HepG2 (cell line): Measurements from ENCODE around the gene LINS1. TPM values are rescaled to one million over a fixed set of nuclear protein-coding genes. Genes with fewer than 3 reads are reported as not detected.

ENCODE experiments used
- ATAC-seq: fragments of 200-7000 bp; cut with Tn5 transposase; 3 replicates; pipeline ENCODE4 v1.9.1; 2020; ENCODE audit warnings: mild to moderate bottlenecking, moderate library complexity
- BruUV-seq: library from RNA; stranded (reverse); fragments of 400-500 nt; replicated peaks from 2 replicates; lab custom pipeline; 2021; lab: Mats Ljungman, UMichigan
- CTCF ChIA-PET: fragments of 300-600 bp; formaldehyde crosslinking; extraction: SDS; loops from one replicate; lab custom pipeline; 2021; ENCODE audit warnings: low total read pairs, inconsistent platforms, low intra/inter-chr PET ratio; lab: Yijun Ruan, JAX
- POLR2A ChIA-PET: fragments of 350-600 bp; sonication (Branson Sonifier 250); formaldehyde crosslinking; loops from one replicate; lab custom pipeline; 2020; ENCODE audit warnings: antibody characterized with exemption, inconsistent platforms; lab: Yijun Ruan, JAX
- DNase-seq: peaks from one replicate; pipeline ENCODE4 v3.0.0-alpha.2; 2015; ENCODE audit warnings: low spot score
- FAIRE-seq: peaks from 3 replicates; lab custom pipeline; 2011; peaks lifted over from hg19 to GRCh38; lab: Jason Lieb, UNC
- H2AFZ ChIP-seq: one replicate; pipeline ENCODE4 v1.6.1; 2011; ENCODE audit warnings: low read length, inconsistent platforms
- H3K27ac ChIP-seq: fragments of 300-600 bp; 3 replicates; pipeline ENCODE4 v1.8.0; 2011; ENCODE audit warnings: mixed run types, mild to moderate bottlenecking, mixed read lengths, low read length, inconsistent platforms; ENCODE audit not compliant: insufficient read depth; ENCODE audit errors: extremely low read length
- H3K27me3 ChIP-seq, 2 experiments: fragments of 200-600 bp in 1 of 2; 2 replicates in 1 of 2; 3 replicates in 1 of 2; pipeline versions ENCODE4 v1.6.0 to v1.8.0; 2011; ENCODE audit warnings: low read length in 2 of 2, mild to moderate bottlenecking in 2 of 2, moderate library complexity in 2 of 2, inconsistent platforms in 1 of 2; ENCODE audit not compliant: insufficient read depth in 2 of 2, control insufficient read depth in 1 of 2
- H3K36me3 ChIP-seq, 2 experiments: fragments of 200-600 bp in 1 of 2; replicated peaks in 1 of 2; 2 replicates in 1 of 2; 3 replicates in 1 of 2; pipeline versions ENCODE4 v1.5.1 to v1.8.0; 2011; ENCODE audit warnings: low read length in 2 of 2, inconsistent platforms in 1 of 2; ENCODE audit not compliant: insufficient read depth in 2 of 2, control insufficient read depth in 1 of 2
- H3K4me1 ChIP-seq: 2 replicates; pipeline ENCODE4 v1.5.1; 2012; ENCODE audit warnings: low read length, inconsistent platforms; ENCODE audit not compliant: insufficient read depth
- H3K4me2 ChIP-seq: 2 replicates; pipeline ENCODE4 v1.6.0; 2011; ENCODE audit warnings: low read depth, low read length, inconsistent platforms
- H3K4me3 ChIP-seq, 3 experiments: fragments of 200-600 bp in 1 of 3; sonication (generic), shearing (Covaris generic) in 1 of 3; replicated peaks in 1 of 3; 2 replicates each; pipeline ENCODE4 v1.5.1; 2011 to 2016; ENCODE audit warnings: low read length in 3 of 3, inconsistent platforms in 2 of 3, low read depth in 2 of 3, mild to moderate bottlenecking in 2 of 3, control low read depth in 1 of 3, mixed read lengths in 1 of 3; ENCODE audit not compliant: insufficient read depth in 1 of 3
- H3K79me2 ChIP-seq: one replicate; pipeline ENCODE4 v1.6.1; 2011; ENCODE audit warnings: low read length, inconsistent platforms; ENCODE audit not compliant: insufficient read depth
- H3K9ac ChIP-seq: 2 replicates; pipeline ENCODE4 v1.6.0; 2011; ENCODE audit warnings: mild to moderate bottlenecking, low read depth, low read length, inconsistent platforms; ENCODE audit not compliant: insufficient read depth
- H3K9me3 ChIP-seq: 2 replicates; pipeline ENCODE4 v1.5.1; 2012; ENCODE audit warnings: mild to moderate bottlenecking, low read length
- H4K20me1 ChIP-seq: 2 replicates; pipeline ENCODE4 v1.6.0; 2011; ENCODE audit warnings: inconsistent platforms, mild to moderate bottlenecking, low read length, moderate library complexity; ENCODE audit not compliant: insufficient read depth
- NRL ChIP-seq: sonication (generic); formaldehyde crosslinking; IDR thresholded peaks from 2 replicates; pipeline ENCODE4 v1.5.0; 2020; ENCODE audit warnings: missing genetic modification reagents, mild to moderate bottlenecking, moderate library complexity, borderline replicate concordance
- RCOR2 ChIP-seq: IDR thresholded peaks from 2 replicates; pipeline ENCODE4 v1.6.1; 2016; ENCODE audit warnings: missing biosample characterization, missing genetic modification reagents
- ZNF256 ChIP-seq: sonication (generic); formaldehyde crosslinking; conservative IDR thresholded peaks from 2 replicates; pipeline ENCODE4 v1.4.0; 2020; ENCODE audit warnings: missing genetic modification reagents
- ZNF331 ChIP-seq: sonication (generic); formaldehyde crosslinking; IDR thresholded peaks from 2 replicates; pipeline ENCODE4 v1.4.0; 2020; ENCODE audit warnings: missing genetic modification reagents
- ZNF513 ChIP-seq: sonication (generic); formaldehyde crosslinking; conservative IDR thresholded peaks from 2 replicates; pipeline ENCODE4 v1.5.0; 2020; ENCODE audit warnings: missing genetic modification reagents
- ZNF549 ChIP-seq: sonication (generic); formaldehyde crosslinking; IDR thresholded peaks from 2 replicates; pipeline ENCODE4 v1.5.0; 2020; ENCODE audit warnings: missing genetic modification reagents
- ZNF780A ChIP-seq: sonication (generic); formaldehyde crosslinking; IDR thresholded peaks from 2 replicates; pipeline ENCODE4 v1.8.0; 2022; ENCODE audit warnings: mild to moderate bottlenecking, missing genetic modification reagents, moderate library complexity
- WGBS: methylation state at CpG from one replicate; pipeline ENCODE4 v1.1.6; 2017; ENCODE audit warnings: low lambda C conversion rate; 5-methylcytosine and 5-hydroxymethylcytosine counted together
- in situ Hi-C: cut with HindIII; loops from 2 replicates; pipeline ENCODE4 v1.10.0; 2017; ENCODE audit warnings: low pct_unique_long_range_greater_than_20kb; ENCODE audit not compliant: extremely low pct_ligation_motif_present
- intact Hi-C: fragments of 100-400 bp; cut with micrococcal nuclease; formaldehyde crosslinking; loops from one replicate; pipeline ENCODE4 v1.10.0; 2022; ENCODE audit not compliant: unreplicated experiment
- polyA plus RNA-seq, 8 experiments: library from polyadenylated mRNA; depleted of rRNA in 3 of 8; stranded (reverse) in 7 of 8; unstranded in 1 of 8; fragments of >200 nt; fragmentation: Illumina TruSeq in 4 of 8; extraction: Trizol in 4 of 8; gene quantifications; 2 replicates each; pipeline versions ENCODE4 v1.2.1 to v1.2.3, GENCODE V29; 2011 to 2016; ENCODE audit warnings: low read depth in 4 of 8, missing spikeins in 1 of 8, mixed read lengths in 1 of 8; ENCODE audit not compliant: insufficient read depth in 1 of 8
- total RNA-seq, 5 experiments: library from RNA; depleted of rRNA; stranded (reverse); fragments of >200 nt; fragmentation: Illumina TruSeq; extraction: Trizol; gene quantifications; 2 replicates each; pipeline ENCODE4 v1.2.3, GENCODE V29; 2016; ENCODE audit warnings: low read depth in 1 of 5
- TF ChIP-seq, protein P1 (sequence below): sonication (generic); formaldehyde crosslinking; conservative IDR thresholded peaks from 2 replicates; pipeline ENCODE4 v1.8.0; 2022; ENCODE audit warnings: low read depth, missing genetic modification reagents

LINS1 gene
- total and polyA plus RNA-seq, 2 of the 13 experiments (the other 11 are each of a cell fraction or from before 2014, with no cell fraction given): 9.8 to 10.4 TPM

GRCh38 chr15:100614336-100614735, 12.4 kb upstream of the LINS1 start (continued):
- TF ChIP-seq ZNF780A (CRISPR knock-in tag) (no peak), ZNF549 (no peak), ZNF331 (CRISPR knock-in tag) (no peak), ZNF513 (CRISPR knock-in tag) (no peak), ZNF256 (CRISPR knock-in tag) (no peak)
- TF ChIP-seq, protein P1, sequence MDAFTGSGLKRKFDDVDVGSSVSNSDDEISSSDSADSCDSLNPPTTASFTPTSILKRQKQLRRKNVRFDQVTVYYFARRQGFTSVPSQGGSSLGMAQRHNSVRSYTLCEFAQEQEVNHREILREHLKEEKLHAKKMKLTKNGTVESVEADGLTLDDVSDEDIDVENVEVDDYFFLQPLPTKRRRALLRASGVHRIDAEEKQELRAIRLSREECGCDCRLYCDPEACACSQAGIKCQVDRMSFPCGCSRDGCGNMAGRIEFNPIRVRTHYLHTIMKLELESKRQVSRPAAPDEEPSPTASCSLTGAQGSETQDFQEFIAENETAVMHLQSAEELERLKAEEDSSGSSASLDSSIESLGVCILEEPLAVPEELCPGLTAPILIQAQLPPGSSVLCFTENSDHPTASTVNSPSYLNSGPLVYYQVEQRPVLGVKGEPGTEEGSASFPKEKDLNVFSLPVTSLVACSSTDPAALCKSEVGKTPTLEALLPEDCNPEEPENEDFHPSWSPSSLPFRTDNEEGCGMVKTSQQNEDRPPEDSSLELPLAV (CRISPR knock-in tag): no peak

GRCh38 chr15:100613208-100613607, 11.2 kb upstream of the LINS1 start:
- Histone ChIP-seq H3K36me3 (peaks cover 7 to 67% of the 10 kb centered on the region in 2 experiments; a peak in 4 of 5 replicates), H3K4me1 (no peaks in the 10 kb centered on the region), H3K9ac (no peak overlapping the region), H3K9me3 (no peaks in the 10 kb centered on the region), H2AFZ (no peak overlapping the region), H4K20me1 (no peaks in the 10 kb centered on the region), H3K79me2 (peaks cover 10% of the 10 kb centered on the region), H3K4me3 (no peak overlapping the region), H3K27ac (no peak overlapping the region), H3K27me3 (no peaks in the 10 kb centered on the region; a peak in 1 of 5 replicates), H3K4me2 (no peak overlapping the region)
- DNase-seq (no peak), FAIRE-seq (no peak), ATAC-seq (no peak)
- CTCF ChIA-PET: no interaction called here
- POLR2A ChIA-PET: no interaction called here
- no TSS peak for BruUV-seq
- intact Hi-C loops: no loop called here
- in situ Hi-C loops: no loop called here
- 97% methylated on average over 1 of the region's 1 CpG for WGBS
- TF ChIP-seq RCOR2: no peak
- TF ChIP-seq NRL (CRISPR knock-in tag): no peak
